Spleen (tissue), 7 donors: ENCODE results near the gene JARID2.

Experiments
- CTCF ChIP-seq, 11 experiments: fragments of 200-600 bp in 7 of 11; fragments of 450-650 bp in 4 of 11; sonication (generic) in 4 of 11; IDR thresholded peaks in 8 of 11; conservative IDR thresholded peaks in 3 of 11; 1 replicate in 7 of 11; 2 replicates in 4 of 11; pipeline versions ENCODE4 v1.4.0 to v1.8.0; 2016 to 2021; ENCODE audit warnings: antibody characterized with exemption in 11 of 11, inconsistent platforms in 4 of 11, mild to moderate bottlenecking in 1 of 11
- POLR2A ChIP-seq, 3 donors: fragments of 450-650 bp; IDR thresholded peaks; one replicate each; pipeline ENCODE4 v1.5.1; 2017; ENCODE audit warnings: antibody characterized with exemption in 3 of 3, mild to moderate bottlenecking in 1 of 3
- POLR2AphosphoS5 ChIP-seq, 3 donors: sonication (generic); formaldehyde crosslinking; IDR thresholded peaks; one replicate each; pipeline ENCODE4 v1.5.1; 2017; ENCODE audit warnings: antibody characterized with exemption in 3 of 3
- donor health status: DM: no; HTN: no; CAD: no; lungs with moderate emphysema.
- donor health status: DM: no; HTN: no; CAD: no.
- donor health status: DM: no; HTN: no; CAD: no.

GRCh38 chr6:15260099-15260821 lies 14.4 kb downstream of the JARID2 start:
- TF ChIP-seq CTCF (IDR thresholded peaks at IDR 0.05 in 8 of 11, conservative IDR thresholded peaks at IDR 0.05 in 3 of 11) (no peak), POLR2AphosphoS5 (IDR thresholded peaks at IDR 0.05) (no peak), POLR2A (IDR thresholded peaks at IDR 0.05) (no peak)
